ENCODE data around the gene GPR180.
A peak's percentile ranks its signal among the peaks of the same experiment; 100 is the strongest.

GPR180 gene

DNA sequence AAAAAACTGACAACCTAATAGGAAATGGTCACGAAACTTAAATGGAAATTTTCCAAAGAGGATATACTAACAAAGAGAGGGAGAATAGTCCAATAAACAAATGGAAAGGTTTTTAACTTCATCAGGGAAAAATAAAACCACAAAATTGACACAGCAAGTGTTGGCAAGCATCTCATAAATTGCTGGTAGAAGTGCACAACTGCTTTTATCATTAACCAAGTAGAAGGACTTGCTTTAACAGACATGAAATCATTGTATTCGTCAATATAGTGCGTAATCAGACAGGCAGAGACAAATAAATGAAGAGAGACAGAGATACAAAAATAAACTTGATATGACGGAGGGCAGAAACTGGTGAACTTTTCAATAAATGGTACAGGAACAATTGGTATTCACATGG lies 13.1 kb upstream of the GPR180 start:
- Histone ChIP-seq H4K20me1 (peaks cover 0 to 5% (median 0%) of the 10 kb centered on the region in 11 experiments; a peak in 1 of 22 replicates), H3K36me3 (peaks cover 71 to 94% (median 78%) of the 10 kb centered on the region in 11 experiments), H3K27ac (no peak overlapping the region), H3K9me3 (replicated peaks in 1 of 11) (peaks cover 0 to 15% (median 0%) of the 10 kb centered on the region in 11 experiments; a peak in 3 of 22 replicates), H3K4me3 (no peak overlapping the region), H3K9ac (no peak overlapping the region), H3K4me2 (no peak overlapping the region), H3K4me1 (peaks cover 0 to 11% (median 1%) of the 10 kb centered on the region in 10 experiments; a peak in 6 of 20 replicates), H3K27me3 (no peaks in the 10 kb centered on the region)
- no peak for TF ChIP-seq Cebpa-rat (IDR thresholded peaks at IDR 0.05)

GRCh38 chr13:94590744-94591143 lies 10.9 kb upstream of the GPR180 start:
- H3K36me3 ChIP-seq = peaks cover 50 to 75% (median 56%) of the 10 kb centered on the region in 11 experiments

DNA sequence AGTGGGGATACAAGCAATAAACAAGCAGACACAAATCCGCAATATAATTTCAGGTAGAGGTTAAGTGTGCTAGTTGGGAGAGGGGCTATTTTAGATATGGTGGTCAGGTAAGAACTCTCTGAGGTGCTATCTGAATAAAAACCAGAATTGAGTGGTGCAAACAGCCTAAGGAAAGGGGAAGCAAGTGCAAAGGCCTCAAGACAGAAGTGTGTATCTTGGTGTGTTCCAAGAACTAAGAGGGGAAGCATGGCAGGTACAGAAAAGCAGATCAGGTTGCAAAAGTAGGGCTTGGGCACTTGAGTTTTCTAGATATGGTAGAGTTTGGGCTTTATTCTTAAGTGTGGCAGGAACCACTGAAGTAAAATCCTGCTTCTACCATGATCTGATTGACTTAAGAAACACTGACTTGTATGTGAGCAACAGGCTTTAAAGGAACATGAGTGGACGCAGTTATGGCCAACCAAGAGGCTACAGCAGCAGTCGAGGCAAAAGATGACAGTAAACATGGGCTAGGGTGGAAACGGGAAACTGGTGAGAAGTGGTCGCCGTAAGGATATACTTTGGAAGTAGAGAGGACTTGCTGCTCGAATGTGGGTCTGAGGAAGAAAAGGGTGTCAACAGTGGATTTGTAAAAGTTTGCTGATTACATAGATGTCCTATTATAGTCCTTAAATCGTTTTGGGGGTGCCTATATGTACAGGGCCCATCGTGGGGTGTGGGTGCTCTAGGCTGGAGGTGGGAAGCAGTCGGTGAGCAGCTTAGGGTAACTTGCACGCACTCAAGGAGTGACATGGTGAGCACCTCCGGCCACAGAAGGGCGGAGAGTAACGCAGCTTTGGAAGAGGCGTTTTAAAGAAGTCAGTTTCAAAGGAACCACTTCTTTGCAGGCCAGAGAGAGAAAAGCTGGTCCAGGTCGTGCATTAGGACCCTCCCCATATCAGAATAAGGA lies 6.4 kb upstream of the GPR180 start:
- H4K20me1 ChIP-seq = peaks cover 0 to 10% (median 0%) of the 10 kb centered on the region in 11 experiments; a peak in 2 of 22 replicates
- peak overlapping the region; percentile 73 to 93 (median 88) for H3K27ac ChIP-seq
- TF ChIP-seq Cebpa-rat (IDR thresholded peaks at IDR 0.05) = no peak
- H3K27me3 ChIP-seq = no peaks in the 10 kb centered on the region
- peaks cover 17 to 33% (median 20%) of the 10 kb centered on the region in 10 experiments for H3K4me1 ChIP-seq
- peak overlapping the region; percentile 85 to 95 (median 91) for H3K9ac ChIP-seq
- peak overlapping the region; percentile 75 to 97 (median 90) for H3K4me3 ChIP-seq
- peaks cover 0 to 5% (median 2%) of the 10 kb centered on the region in 11 experiments; a peak in 8 of 22 replicates for H3K9me3 ChIP-seq (replicated peaks in 1 of 11)
- peaks cover 26 to 36% (median 31%) of the 10 kb centered on the region in 11 experiments for H3K36me3 ChIP-seq
- peak overlapping the region; percentile 88 to 97 (median 92) for H3K4me2 ChIP-seq

More at GRCh38 chr13:94590744-94591143, 10.9 kb upstream of the GPR180 start:
- Histone ChIP-seq H3K4me3 (no peak overlapping the region), H4K20me1 (peaks cover 0 to 10% (median 0%) of the 10 kb centered on the region in 11 experiments; a peak in 2 of 22 replicates), H3K9me3 (replicated peaks in 1 of 11) (no peaks in the 10 kb centered on the region), H3K4me2 (no peak overlapping the region), H3K27ac (no peak overlapping the region), H3K9ac (no peak overlapping the region), H3K4me1 (peaks cover 14 to 28% (median 20%) of the 10 kb centered on the region in 10 experiments), H3K27me3 (no peaks in the 10 kb centered on the region)
- TF ChIP-seq Cebpa-rat (IDR thresholded peaks at IDR 0.05) = no peak

GRCh38 chr13:94595950-94596574 lies 5.6 kb upstream of the GPR180 start, which contains the start of gene TGDS:
Gene TGDS (minus strand): TSS chr13:94596152. CDS start chr13:94596136, 16 bp downstream.
- no peak for TF ChIP-seq Cebpa-rat (IDR thresholded peaks at IDR 0.05)
- Histone ChIP-seq H3K4me3 (peak within 1 kb of the TSS; percentile 75 to 97 (median 90)), H3K36me3 (peaks cover 19 to 28% (median 23%) of the 10 kb centered on the region in 11 experiments), H3K4me2 (peak within 1 kb of the TSS; percentile 88 to 97 (median 92)), H4K20me1 (peaks cover 0 to 10% (median 0%) of the 10 kb centered on the region in 11 experiments; a peak in 2 of 22 replicates), H3K27me3 (no peaks in the 10 kb centered on the region), H3K9me3 (replicated peaks in 1 of 11) (peaks cover 0 to 12% (median 9%) of the 10 kb centered on the region in 11 experiments; a peak in 12 of 22 replicates), H3K9ac (peak within 1 kb of the TSS; percentile 85 to 95 (median 91)), H3K27ac (peak within 1 kb of the TSS; percentile 73 to 93 (median 88)), H3K4me1 (peaks cover 17 to 33% (median 20%) of the 10 kb centered on the region in 10 experiments)

GRCh38 chr13:94596575-94596971 lies 5.1 kb upstream of the GPR180 start:
- Histone ChIP-seq H3K9ac (peak overlapping the region; percentile 85 to 95 (median 91); a peak in 21 of 22 replicates), H3K27ac (peak overlapping the region in 10 of 11 experiments; percentile 83 to 93 (median 88); a peak in 20 of 22 replicates), H4K20me1 (peaks cover 0 to 10% (median 0%) of the 10 kb centered on the region in 11 experiments; a peak in 2 of 22 replicates), H3K36me3 (peaks cover 14 to 23% (median 18%) of the 10 kb centered on the region in 11 experiments), H3K4me1 (peaks cover 17 to 33% (median 20%) of the 10 kb centered on the region in 10 experiments), H3K4me3 (peak overlapping the region; percentile 75 to 97 (median 90)), H3K9me3 (replicated peaks in 1 of 11) (peaks cover 0 to 12% (median 9%) of the 10 kb centered on the region in 11 experiments; a peak in 12 of 22 replicates), H3K27me3 (no peaks in the 10 kb centered on the region), H3K4me2 (peak overlapping the region; percentile 62 to 97 (median 92))
- TF ChIP-seq Cebpa-rat (IDR thresholded peaks at IDR 0.05) = no peak

DNA sequence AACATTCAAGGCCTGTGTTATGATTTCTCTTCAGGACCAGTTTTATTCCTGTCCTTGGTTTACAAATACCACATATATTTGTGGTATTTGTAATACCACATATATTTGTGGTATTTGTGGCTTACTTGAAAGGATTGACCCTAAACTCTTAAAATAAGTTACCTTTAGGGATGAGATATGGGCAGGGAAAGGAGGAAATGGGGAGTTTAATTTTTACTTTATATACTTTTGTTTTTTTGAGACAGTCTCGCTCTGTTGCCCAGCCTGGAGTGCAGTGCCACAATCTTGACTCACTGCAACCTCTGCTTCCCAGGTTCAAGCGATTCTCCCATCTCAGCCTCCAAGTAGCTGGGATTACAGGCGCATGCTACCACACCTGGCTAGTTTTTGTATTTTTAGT lies 3.4 kb upstream of the GPR180 start:
- no peak for TF ChIP-seq Cebpa-rat (IDR thresholded peaks at IDR 0.05)
- H3K4me2 ChIP-seq = no peak overlapping the region
- no peak overlapping the region for H3K27ac ChIP-seq

DNA sequence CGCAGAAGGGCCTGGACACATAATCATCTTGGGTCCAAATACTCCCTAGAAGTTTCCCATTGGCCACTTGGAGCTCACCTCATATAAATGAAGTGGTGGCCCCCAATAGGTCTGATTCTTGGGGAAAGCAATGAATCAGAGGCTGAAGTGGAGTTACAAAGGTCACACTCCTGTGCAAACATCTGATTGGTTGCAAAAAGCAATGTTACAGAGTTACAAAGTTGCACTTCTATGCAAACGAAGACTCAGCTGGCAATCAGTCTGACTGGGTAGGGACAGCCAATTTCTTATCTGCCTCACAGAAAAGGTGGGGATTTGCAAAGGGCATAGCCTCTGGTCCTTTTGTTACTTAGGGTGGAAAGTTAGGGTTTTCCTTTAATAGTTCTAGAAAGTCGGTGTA lies 1.8 kb upstream of the GPR180 start:
- no peaks in the 10 kb centered on the region for H3K27me3 ChIP-seq
- H4K20me1 ChIP-seq = no peaks in the 10 kb centered on the region
- peaks cover 0 to 6% (median 0%) of the 10 kb centered on the region in 11 experiments; a peak in 2 of 22 replicates for H3K36me3 ChIP-seq
- H3K27ac ChIP-seq = no peak overlapping the region
- H3K4me1 ChIP-seq = peaks cover 20 to 31% (median 25%) of the 10 kb centered on the region in 10 experiments
- H3K4me3 ChIP-seq = no peak overlapping the region
- peaks cover 0 to 12% (median 9%) of the 10 kb centered on the region in 11 experiments; a peak in 12 of 22 replicates for H3K9me3 ChIP-seq (replicated peaks in 1 of 11)
- H3K4me2 ChIP-seq = no peak overlapping the region
- no peak for TF ChIP-seq Cebpa-rat (IDR thresholded peaks at IDR 0.05)
- H3K9ac ChIP-seq = no peak overlapping the region

More for the DNA sequence above, 3.4 kb upstream of the GPR180 start:
- H3K9me3 ChIP-seq (replicated peaks in 1 of 11) = peaks cover 0 to 12% (median 9%) of the 10 kb centered on the region in 11 experiments; a peak in 12 of 22 replicates
- H3K4me1 ChIP-seq = peaks cover 21 to 34% (median 30%) of the 10 kb centered on the region in 10 experiments
- no peak overlapping the region for H3K4me3 ChIP-seq
- peaks cover 0 to 10% (median 0%) of the 10 kb centered on the region in 11 experiments; a peak in 1 of 22 replicates for H4K20me1 ChIP-seq
- no peaks in the 10 kb centered on the region for H3K27me3 ChIP-seq
- no peak overlapping the region for H3K9ac ChIP-seq
- peaks cover 0 to 6% (median under 1%) of the 10 kb centered on the region in 11 experiments; a peak in 7 of 22 replicates for H3K36me3 ChIP-seq

DNA sequence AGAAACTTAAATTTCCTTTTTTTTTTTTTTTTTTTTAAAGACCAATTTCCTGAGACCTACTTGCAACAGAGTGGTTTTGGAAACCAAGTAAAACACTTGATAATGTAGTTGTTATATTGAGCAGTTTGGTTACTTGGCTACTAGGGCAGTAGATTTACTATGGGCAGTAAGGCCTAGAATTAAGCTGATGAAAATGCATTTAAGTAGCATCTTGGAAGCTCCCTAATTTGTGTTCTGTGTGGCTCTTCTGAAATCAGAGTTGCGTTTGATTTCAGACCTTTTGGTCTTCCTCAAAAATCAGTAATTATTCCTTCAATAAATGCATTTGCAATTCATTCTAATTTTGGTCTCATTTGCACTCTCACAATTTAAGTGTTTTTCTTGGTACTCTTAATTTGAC lies 810 bp downstream of the GPR180 start:
- H3K4me2 ChIP-seq = peak overlapping the region; percentile 69 to 93 (median 86)
- H3K27me3 ChIP-seq = no peaks in the 10 kb centered on the region
- TF ChIP-seq Cebpa-rat (IDR thresholded peaks at IDR 0.05) = no peak
- H3K27ac ChIP-seq = peak overlapping the region in 10 of 11 experiments; percentile 59 to 88 (median 86); a peak in 18 of 22 replicates
- peak overlapping the region; percentile 84 to 96 (median 92) for H3K4me3 ChIP-seq
- H3K4me1 ChIP-seq = peaks cover 11 to 22% (median 19%) of the 10 kb centered on the region in 10 experiments
- peaks cover 21 to 32% (median 25%) of the 10 kb centered on the region in 11 experiments for H3K36me3 ChIP-seq
- peak overlapping the region; percentile 78 to 93 (median 88) for H3K9ac ChIP-seq
- H3K9me3 ChIP-seq (replicated peaks in 1 of 11) = peaks cover 0 to 12% (median 9%) of the 10 kb centered on the region in 11 experiments; a peak in 12 of 22 replicates
- H4K20me1 ChIP-seq = no peaks in the 10 kb centered on the region

All from BLaER1 treated with 17β-estradiol and CSF1 and Interleukin-3, amounts not matched to agents 10 nM and 100 nM (cell line).